ENCODE measurements around the gene NCOR1.

DNA sequence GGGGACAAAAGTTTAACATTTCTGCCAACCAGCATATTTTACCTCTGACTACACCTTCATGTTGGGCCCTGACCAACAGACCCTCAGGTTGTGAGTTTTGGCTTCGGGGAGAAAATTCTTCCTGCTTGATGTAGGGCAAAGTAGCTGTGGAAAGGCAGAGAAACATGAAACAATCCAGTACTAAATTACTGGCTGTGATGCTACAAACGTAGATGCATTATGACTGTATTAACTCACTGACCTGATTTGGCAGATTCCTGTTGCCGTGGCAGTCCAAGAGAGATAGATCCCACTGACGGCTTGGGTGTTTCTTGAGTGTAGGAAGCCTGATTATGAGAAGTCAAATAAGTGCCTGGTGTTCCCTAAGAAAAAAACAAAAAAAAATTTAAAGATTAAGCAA is 135.0 kb downstream of the NCOR1 start:
- TF ChIP-seq CTCF (IDR thresholded peaks at IDR 0.05): no peak
- TF ChIP-seq MYBL2 (CRISPR knock-in tag; IDR thresholded peaks at IDR 0.05): no peak
- no peak for TF ChIP-seq TP53 (CRISPR knock-in tag; IDR thresholded peaks at IDR 0.05)
- no peak for TF ChIP-seq GTF2I (CRISPR knock-in tag; conservative IDR thresholded peaks at IDR 0.05)
- no peak for TF ChIP-seq JUN (CRISPR knock-in tag; IDR thresholded peaks at IDR 0.05)
- no peak for TF ChIP-seq CREB1 (CRISPR knock-in tag; IDR thresholded peaks at IDR 0.05)
- TF ChIP-seq ZNF121 (CRISPR knock-in tag; IDR thresholded peaks at IDR 0.05): no peak
- TF ChIP-seq MLX (CRISPR knock-in tag; IDR thresholded peaks at IDR 0.05): no peak
- TF ChIP-seq, protein P1, sequence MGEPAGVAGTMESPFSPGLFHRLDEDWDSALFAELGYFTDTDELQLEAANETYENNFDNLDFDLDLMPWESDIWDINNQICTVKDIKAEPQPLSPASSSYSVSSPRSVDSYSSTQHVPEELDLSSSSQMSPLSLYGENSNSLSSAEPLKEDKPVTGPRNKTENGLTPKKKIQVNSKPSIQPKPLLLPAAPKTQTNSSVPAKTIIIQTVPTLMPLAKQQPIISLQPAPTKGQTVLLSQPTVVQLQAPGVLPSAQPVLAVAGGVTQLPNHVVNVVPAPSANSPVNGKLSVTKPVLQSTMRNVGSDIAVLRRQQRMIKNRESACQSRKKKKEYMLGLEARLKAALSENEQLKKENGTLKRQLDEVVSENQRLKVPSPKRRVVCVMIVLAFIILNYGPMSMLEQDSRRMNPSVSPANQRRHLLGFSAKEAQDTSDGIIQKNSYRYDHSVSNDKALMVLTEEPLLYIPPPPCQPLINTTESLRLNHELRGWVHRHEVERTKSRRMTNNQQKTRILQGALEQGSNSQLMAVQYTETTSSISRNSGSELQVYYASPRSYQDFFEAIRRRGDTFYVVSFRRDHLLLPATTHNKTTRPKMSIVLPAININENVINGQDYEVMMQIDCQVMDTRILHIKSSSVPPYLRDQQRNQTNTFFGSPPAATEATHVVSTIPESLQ (CRISPR knock-in tag; IDR thresholded peaks at IDR 0.05): no peak
- TF ChIP-seq, protein P2, sequence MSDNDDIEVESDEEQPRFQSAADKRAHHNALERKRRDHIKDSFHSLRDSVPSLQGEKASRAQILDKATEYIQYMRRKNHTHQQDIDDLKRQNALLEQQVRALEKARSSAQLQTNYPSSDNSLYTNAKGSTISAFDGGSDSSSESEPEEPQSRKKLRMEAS (CRISPR knock-in tag; IDR thresholded peaks at IDR 0.05): no peak
- no peak for TF ChIP-seq ATF3 (CRISPR knock-in tag; conservative IDR thresholded peaks at IDR 0.05)

All from WTC11 (cell line).